HG03342 (cell line): Measurements from ENCODE around the gene ZNF273.
A peak's percentile ranks its signal among the peaks of the same experiment; 100 is the strongest.
"Not testable (repeated sequence)": the region's sequence is repeated elsewhere in the genome, so short reads cannot be mapped to it uniquely, and the experiment has no call there.

Experiments used
- ATAC-seq: cut with Tn5 transposase; IDR thresholded peaks from one replicate; pipeline ENCODE4 v1.9.1; 2021; ENCODE audit warnings: mild to moderate bottlenecking, moderate library complexity; ENCODE audit not compliant: unreplicated experiment

The ZNF273 gene

DNA sequence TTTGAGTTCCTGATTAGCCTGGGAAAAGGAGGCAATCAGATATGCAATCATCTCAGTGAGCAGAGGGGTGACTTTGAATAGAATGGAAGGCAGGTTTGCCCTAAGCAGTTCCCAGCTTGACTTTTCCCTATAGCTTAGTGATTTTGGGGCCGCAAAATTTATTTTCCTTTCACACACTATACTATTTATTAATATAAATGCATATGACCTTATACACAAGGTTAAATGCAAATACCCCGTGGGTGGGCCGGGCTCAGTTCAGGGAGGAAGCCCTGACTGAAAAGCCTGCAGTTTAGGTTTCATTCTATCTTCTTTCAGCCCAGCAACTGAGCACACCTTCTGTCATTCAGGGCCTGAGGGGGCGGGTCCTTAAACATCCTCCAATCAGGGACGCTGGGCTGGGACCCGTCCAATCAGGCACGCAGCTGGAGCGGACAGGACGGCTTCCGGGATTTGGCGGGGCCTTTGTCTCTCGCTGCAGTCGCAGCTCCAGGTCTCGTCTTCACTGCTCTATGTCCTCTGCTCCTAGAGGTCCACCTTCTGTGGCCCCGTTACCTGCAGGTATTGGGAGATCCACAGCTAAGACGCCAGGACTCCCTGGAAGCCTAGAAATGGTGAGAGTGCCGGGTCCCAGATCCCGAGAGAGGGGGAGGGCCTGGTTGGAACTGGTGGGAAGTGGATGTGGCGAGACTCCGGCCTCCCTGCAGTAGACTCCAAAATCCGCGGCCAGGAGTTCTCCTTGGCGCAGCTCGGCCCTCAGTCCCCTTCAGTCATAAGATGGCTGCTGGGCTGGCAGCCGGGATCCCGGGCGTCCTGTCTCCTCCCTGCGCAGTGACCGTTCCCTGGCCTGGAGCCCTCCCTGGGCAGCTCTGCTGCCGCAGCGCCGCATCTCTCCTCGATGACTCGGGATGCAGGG is at the start of gene ZNF273:
ZNF273 (plus strand) TSS at position 468 of the 916 bp plus-strand sequence; CDS start at position 513, 45 bp downstream.
- ATAC-seq = peak; percentile 99

DNA sequence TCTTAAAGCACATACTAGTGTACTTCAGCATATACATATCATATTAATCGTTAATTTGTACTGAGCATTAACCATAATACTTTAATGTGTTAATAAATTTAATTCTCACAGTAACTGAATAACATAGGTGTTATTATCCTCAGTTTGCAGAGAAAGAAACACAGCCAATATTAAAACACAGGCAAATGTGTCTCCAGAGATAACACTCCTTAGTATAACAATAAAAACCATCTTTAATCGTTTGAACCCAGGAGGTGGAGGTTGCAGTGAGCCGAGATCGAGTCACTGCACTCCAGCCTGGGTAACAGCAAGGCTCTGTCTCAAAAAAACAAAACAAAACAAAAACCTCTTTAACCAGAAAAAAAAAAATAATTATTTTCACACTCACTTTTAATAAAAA is 49.4 kb upstream of the ZNF273 start:
- no peak for ATAC-seq

DNA sequence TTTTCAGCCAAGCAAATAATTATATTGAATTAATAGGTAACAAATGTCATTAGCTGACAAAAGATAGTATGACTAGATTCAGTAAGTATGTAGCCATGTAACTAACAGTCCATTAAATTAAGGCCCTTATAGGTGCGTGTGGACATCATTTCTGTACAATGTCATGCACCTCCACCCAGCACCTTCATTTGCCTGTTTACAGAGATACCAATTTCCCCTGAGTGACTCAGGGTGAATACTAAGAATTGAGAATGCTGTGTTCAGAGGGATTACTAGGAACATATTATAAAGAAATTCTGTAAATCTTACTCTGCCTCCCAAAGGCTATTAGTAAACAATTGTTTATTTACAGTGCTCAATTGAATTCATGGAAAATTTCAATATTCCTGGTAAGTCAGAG is 48.1 kb upstream of the ZNF273 start:
- no peak for ATAC-seq

GRCh38 chr7:64863021-64863420 is 40.1 kb upstream of the ZNF273 start:
- no peak for ATAC-seq

- not testable (repeated sequence) for ATAC-seq
Measured at GRCh38 chr7:64863530-64863929, 39.5 kb upstream of the ZNF273 start.

- no peak for ATAC-seq
Measured at GRCh38 chr7:64863969-64864368, 39.1 kb upstream of the ZNF273 start.

DNA sequence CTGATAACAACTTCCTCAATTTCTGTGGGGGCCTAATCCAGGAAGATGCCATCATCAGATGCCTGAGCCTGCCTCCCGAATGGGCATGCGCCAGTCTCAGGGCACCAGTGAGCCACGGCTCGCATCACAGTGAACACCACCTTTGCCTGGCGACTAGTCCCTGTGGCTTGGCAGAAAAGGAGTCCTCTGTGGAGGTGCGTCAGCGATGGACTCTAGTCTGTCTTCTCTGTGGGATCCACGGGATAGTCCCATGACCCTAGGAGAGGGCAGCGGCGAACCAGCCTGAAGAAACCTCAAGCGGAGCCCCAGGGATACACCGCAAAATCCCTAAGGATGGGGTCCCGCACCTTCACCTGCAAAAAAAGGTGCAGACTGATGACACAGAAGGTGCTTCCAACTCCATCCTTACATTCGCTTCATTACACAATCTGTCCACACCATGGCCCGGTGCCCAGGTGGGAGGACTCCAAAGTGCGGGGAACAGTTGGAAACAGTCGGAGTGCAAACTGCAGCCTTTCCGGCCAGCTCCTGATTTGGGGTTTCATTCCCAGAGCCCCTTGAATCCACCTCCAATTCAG is 35.1 kb upstream of the ZNF273 start:
- no peak for ATAC-seq

DNA sequence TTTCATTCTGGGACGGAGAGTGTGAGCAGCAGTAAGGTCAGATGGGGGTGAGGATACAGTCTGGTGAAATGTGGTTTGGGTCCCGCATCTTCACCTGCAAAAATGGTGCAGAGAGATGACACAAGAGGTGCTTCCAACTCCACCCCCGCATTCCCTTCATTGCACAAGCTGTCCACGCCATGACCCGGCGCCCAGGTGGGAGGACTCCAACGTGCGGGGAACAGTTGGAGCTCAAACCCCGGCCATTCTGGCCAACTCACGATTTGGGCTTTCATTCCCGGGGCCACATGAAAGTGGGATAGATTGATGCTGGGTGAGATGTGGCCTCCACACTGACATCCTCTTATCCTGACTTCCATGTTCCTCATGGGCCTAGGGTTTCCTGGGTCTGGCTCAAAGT is 34.6 kb upstream of the ZNF273 start:
- ATAC-seq = no peak

GRCh38 chr7:64869121-64869725 is 33.9 kb upstream of the ZNF273 start:
- no peak for ATAC-seq

DNA sequence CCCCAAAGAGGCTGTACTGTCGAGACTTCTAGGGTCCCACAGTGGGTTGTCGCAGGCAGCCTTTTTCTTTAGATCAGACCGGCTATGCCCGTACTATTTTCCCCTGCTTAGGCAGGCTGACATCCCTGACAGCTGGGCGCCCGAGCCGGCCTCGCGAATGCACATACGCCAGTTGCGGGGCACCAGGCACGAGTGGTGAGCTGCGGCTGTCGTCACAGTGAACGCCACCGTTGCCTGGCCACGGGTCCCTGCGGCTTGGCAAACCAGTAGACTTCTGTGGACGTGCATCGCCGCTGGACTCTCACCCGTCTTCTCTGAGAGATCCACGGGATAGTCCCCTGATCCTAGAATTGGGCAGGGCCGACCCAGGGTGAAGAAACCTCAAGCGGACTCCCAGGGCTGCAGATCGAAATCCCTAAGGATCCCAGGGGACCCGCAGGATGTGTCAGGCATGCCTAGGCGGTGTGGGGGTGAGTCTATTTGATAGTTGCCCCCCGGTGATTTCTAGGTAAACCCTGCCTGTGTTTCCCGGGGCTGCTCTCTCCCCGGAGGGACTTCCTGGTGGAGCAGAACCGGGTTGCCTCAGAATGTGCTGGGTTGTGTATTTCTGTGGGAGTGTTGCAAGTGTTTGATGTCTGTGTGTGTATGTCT is 33.0 kb upstream of the ZNF273 start:
- no peak for ATAC-seq

DNA sequence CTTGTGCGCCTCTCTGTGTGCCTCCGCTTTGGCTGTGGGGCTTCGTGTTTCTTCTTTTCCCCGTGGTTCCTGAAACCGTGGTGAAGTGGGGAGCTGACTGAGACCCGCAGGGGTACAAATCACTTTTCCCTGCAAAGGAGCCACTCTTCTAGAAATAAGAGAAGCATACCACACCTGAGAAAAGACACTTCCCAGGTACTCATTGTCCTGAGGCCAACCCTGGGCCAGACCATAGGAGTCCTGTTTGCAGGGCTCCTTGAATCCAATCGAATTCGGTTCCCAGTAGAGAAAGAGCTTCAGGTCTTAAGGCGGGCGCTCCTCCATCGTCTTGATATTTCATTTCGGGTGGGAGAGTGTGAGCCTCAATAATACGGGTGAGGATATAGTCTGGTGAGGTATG is 32.4 kb upstream of the ZNF273 start:
- ATAC-seq = no peak

DNA sequence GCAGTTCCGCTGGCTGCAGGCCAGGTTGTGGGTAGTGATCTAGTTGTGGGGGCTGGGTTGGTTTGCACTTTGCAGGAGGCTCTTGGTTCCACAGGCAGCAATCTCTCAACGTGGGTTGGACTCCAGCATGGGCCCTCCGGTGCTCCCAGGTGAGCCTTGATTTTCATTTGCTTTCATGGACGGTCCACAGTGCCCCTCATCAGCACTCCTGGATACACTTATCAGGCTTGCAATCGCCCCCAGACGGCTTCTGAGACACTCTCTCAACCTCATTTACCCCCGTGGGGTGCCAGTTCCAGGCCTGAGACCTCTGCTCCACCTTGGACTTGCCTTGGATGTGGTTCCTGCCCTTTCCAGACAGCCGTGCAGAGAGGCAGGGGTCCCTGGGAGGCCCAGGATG is 31.3 kb upstream of the ZNF273 start:
- no peak for ATAC-seq

DNA sequence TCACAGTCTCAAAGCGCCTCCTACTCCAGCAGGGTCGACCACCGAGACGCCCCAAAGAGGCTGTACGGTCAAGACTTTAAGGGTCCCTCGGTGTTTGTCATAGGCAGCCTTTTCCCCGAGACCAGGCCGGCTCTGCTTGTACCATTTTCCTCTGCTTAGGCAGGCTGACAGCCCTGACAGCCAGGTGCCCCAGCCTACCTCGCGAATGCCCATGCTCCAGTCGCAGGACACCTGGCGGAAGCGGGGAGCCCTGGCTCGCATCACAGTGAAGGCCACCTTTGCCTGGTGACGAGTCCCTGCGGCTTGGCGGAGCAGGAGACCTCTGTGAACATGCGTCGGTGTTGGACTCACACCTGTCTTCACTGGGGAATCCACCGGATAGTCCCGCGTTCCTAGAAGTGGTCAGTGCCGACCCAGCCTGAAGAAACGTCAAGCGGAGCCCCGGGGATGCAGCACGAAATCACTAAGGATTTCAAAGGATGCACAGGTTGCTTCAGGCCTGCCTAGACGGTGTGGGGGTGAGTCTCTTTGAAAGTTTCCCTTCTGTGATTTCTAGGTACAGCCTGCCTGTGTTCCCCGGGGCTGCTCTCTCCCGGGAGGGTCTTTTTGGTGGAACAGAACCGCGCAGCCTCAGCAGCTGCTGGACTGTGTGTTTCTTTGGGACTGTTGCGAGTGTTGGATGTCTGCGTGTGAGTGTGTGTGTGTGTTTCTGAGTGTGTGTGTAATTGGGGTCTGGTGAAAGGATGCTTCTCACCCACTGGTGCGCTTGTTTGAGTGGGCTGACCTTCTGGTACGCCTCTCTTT is 30.5 kb upstream of the ZNF273 start:
- no peak for ATAC-seq

GRCh38 chr7:64873155-64873500 is 29.9 kb upstream of the ZNF273 start:
- ATAC-seq = no peak

- no peak for ATAC-seq
Measured at GRCh38 chr7:64873517-64873916, 29.6 kb upstream of the ZNF273 start.

- ATAC-seq = no peak
Measured at GRCh38 chr7:64874114-64874513, 29.0 kb upstream of the ZNF273 start.

GRCh38 chr7:64874562-64875250 is 28.4 kb upstream of the ZNF273 start:
- no peak for ATAC-seq

DNA sequence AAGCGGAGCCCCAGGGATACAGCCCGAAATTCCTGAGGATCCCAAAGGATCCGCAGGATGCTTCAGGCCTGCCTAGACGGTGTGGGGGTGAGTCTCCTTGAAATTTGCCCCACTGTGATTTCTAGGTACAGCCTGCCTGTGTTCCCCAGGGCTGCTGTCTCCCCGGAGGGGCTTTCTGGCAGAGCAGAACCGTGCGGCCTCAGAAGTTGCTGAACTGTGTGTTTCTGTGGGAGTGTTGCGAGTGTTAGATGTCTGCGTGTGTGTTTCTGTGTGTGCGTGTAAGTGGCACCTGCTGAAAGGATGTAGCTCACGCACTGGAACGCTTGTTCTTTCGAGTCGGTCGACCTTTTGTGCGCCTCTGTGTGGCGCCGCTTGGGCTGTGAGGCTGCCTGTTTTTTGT is 27.8 kb upstream of the ZNF273 start:
- no peak for ATAC-seq

DNA sequence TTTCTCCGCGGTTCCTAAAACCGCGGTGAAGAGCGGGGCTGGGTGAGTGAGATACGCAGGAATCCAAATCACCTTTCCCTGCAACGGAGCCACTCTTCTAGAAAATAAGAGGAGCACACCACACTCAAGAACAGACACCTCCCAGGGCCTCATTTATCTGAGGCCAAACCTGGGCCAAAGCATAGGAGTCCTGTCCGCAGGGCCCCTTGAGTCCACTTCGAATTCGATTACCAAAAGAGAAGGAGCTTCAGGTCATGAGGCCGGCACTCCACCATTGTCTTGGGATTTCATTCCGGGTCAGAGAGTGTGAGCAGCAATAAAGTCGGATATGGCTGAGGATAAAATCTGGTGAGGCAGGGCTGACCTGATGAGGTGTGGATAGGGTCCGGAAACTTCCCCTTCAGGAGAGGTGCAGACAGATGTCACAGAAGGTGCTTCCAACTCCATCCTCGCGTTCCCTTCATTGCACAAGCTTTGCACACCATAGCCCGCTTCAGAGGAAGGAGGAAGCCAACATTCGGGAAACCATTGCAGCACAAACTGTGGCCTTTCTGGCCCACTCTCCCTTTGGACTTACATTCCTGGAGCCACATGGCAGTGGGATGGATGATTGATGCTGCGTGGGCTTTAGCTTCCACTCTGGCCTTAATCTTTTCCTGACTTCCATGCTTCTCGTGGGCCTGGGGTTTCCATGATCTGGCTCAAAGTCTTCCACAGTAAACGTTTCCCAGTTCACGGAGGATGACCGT is 27.2 kb upstream of the ZNF273 start:
- ATAC-seq = no peak
